Activated T-cell treated with anti-CD3 and anti-CD28 coated beads, Interleukin-2, amount 50 U/mL, for 4 hours (primary cell): Measurements from ENCODE around the gene SPG11. TPM values are rescaled to one million over a fixed set of nuclear protein-coding genes. Genes with fewer than 3 reads are reported as not detected.
A peak's percentile ranks its signal among the peaks of the same experiment; 100 is the strongest.
"Not testable (repeated sequence)": the region's sequence is repeated elsewhere in the genome, so short reads cannot be mapped to it uniquely, and the experiment has no call there.

ENCODE experiments used
- ATAC-seq, 2 donors: fragments of 200-7000 bp; cut with Tn5 transposase; one replicate each; pipeline ENCODE4 v1.10.0; 2021
- DNase-seq: peaks from one replicate; pipeline ENCODE4 v3.0.0-alpha.2; 2020
- H3K27me3 Mint-ChIP-seq: one replicate; pipeline ENCODE4 v1.8.0; 2021; ENCODE audit warnings: low read depth, mixed read lengths
- H3K36me3 Mint-ChIP-seq: one replicate; pipeline ENCODE4 v1.8.0; 2022; ENCODE audit warnings: mixed read lengths; ENCODE audit not compliant: insufficient read depth
- H3K4me1 Mint-ChIP-seq: one replicate; pipeline ENCODE4 v1.8.0; 2021; ENCODE audit warnings: low read depth, mixed read lengths
- H3K4me3 Mint-ChIP-seq: one replicate; pipeline ENCODE4 v1.8.0; 2021; ENCODE audit warnings: mild to moderate bottlenecking, moderate library complexity, mixed read lengths
- H3K9me3 Mint-ChIP-seq: one replicate; pipeline ENCODE4 v1.8.0; 2021; ENCODE audit warnings: mixed read lengths
- total RNA-seq, 3 donors: library from RNA; stranded (reverse); gene quantifications; one replicate each; pipeline ENCODE4 v1.2.1, GENCODE V29; 2021

Gene SPG11
- total RNA-seq, 3 donors from 2014 or later = 36.9 to 37.3 (median 37.1) TPM

GRCh38 chr15:44692659-44693058 is 29.2 kb upstream of the SPG11 start:
- Mint-ChIP-seq H3K9me3 (peaks cover 7% of the 10 kb centered on the region), H3K27me3 (no peaks in the 10 kb centered on the region), H3K4me1 (peaks cover 37% of the 10 kb centered on the region)

GRCh38 chr15:44690245-44690644 is 26.8 kb upstream of the SPG11 start:
- peaks cover 16% of the 10 kb centered on the region for H3K36me3 Mint-ChIP-seq
- not testable (repeated sequence) for DNase-seq, ATAC-seq, H3K4me3 Mint-ChIP-seq, H3K27me3 Mint-ChIP-seq
- H3K9me3 Mint-ChIP-seq = peaks cover 22% of the 10 kb centered on the region
- peaks cover 43% of the 10 kb centered on the region for H3K4me1 Mint-ChIP-seq

More at GRCh38 chr15:44692659-44693058, 29.2 kb upstream of the SPG11 start:
- ATAC-seq = no peak
- Mint-ChIP-seq H3K4me3 (no peak overlapping the region), H3K36me3 (peaks cover 3% of the 10 kb centered on the region)
- DNase-seq = no peak

GRCh38 chr15:44689318-44689717 is 25.9 kb upstream of the SPG11 start:
- ATAC-seq, H3K27me3 Mint-ChIP-seq, DNase-seq, H3K4me3 Mint-ChIP-seq: not testable (repeated sequence)
- Mint-ChIP-seq H3K9me3 (peaks cover 29% of the 10 kb centered on the region), H3K36me3 (peaks cover 19% of the 10 kb centered on the region), H3K4me1 (peaks cover 45% of the 10 kb centered on the region)

- peaks cover 38% of the 10 kb centered on the region for H3K9me3 Mint-ChIP-seq
- H3K36me3 Mint-ChIP-seq = peaks cover 18% of the 10 kb centered on the region
- ATAC-seq (peak; percentile 69 to 72), DNase-seq (peak; percentile 59)
- peaks cover 83% of the 10 kb centered on the region for H3K4me1 Mint-ChIP-seq
- H3K27me3 Mint-ChIP-seq = not testable (repeated sequence)
- H3K4me3 Mint-ChIP-seq = peak overlapping the region; percentile 47
Measured at GRCh38 chr15:44682809-44683682, 19.6 kb upstream of the SPG11 start.

GRCh38 chr15:44682211-44682610 is 18.7 kb upstream of the SPG11 start:
- ATAC-seq = no peak
- Mint-ChIP-seq H3K27me3 (no peaks in the 10 kb centered on the region), H3K4me3 (no peak overlapping the region), H3K36me3 (peaks cover 12% of the 10 kb centered on the region), H3K9me3 (peaks cover 32% of the 10 kb centered on the region), H3K4me1 (peaks cover 83% of the 10 kb centered on the region)
- DNase-seq = no peak

GRCh38 chr15:44676676-44677075 is 13.2 kb upstream of the SPG11 start:
- peaks cover 85% of the 10 kb centered on the region for H3K4me1 Mint-ChIP-seq
- H3K9me3 Mint-ChIP-seq = peaks cover 9% of the 10 kb centered on the region
- DNase-seq = no peak
- peak overlapping the region; percentile 72 for H3K4me3 Mint-ChIP-seq
- H3K27me3 Mint-ChIP-seq = no peaks in the 10 kb centered on the region
- H3K36me3 Mint-ChIP-seq = no peaks in the 10 kb centered on the region
- ATAC-seq = peak; percentile 58 to 70

GRCh38 chr15:44675911-44676310 is 12.4 kb upstream of the SPG11 start:
- peaks cover 86% of the 10 kb centered on the region for H3K4me1 Mint-ChIP-seq
- DNase-seq = no peak
- peak overlapping the region; percentile 40 for H3K4me3 Mint-ChIP-seq
- no peak for ATAC-seq
- H3K9me3 Mint-ChIP-seq = peaks cover 9% of the 10 kb centered on the region
- H3K36me3 Mint-ChIP-seq = no peaks in the 10 kb centered on the region
- H3K27me3 Mint-ChIP-seq = no peaks in the 10 kb centered on the region

- no peaks in the 10 kb centered on the region for H3K9me3 Mint-ChIP-seq
- no peak overlapping the region for H3K4me3 Mint-ChIP-seq
- ATAC-seq (no peak), DNase-seq (no peak)
- H3K4me1 Mint-ChIP-seq = peaks cover 90% of the 10 kb centered on the region
- no peaks in the 10 kb centered on the region for H3K27me3 Mint-ChIP-seq
- no peaks in the 10 kb centered on the region for H3K36me3 Mint-ChIP-seq
Measured at GRCh38 chr15:44673639-44674038, 10.2 kb upstream of the SPG11 start.

- DNase-seq = no peak
- Mint-ChIP-seq H3K4me3 (no peak overlapping the region), H3K4me1 (peaks cover 91% of the 10 kb centered on the region), H3K36me3 (no peaks in the 10 kb centered on the region), H3K9me3 (no peaks in the 10 kb centered on the region), H3K27me3 (no peaks in the 10 kb centered on the region)
- ATAC-seq = no peak
Measured at GRCh38 chr15:44670087-44670950, 6.9 kb upstream of the SPG11 start.

- Mint-ChIP-seq H3K4me3 (no peak overlapping the region), H3K4me1 (peaks cover 91% of the 10 kb centered on the region), H3K27me3 (no peaks in the 10 kb centered on the region), H3K9me3 (no peaks in the 10 kb centered on the region), H3K36me3 (no peaks in the 10 kb centered on the region)
- DNase-seq = no peak
- no peak for ATAC-seq
Measured at GRCh38 chr15:44668921-44669320, 5.5 kb upstream of the SPG11 start.

GRCh38 chr15:44667039-44667360 is 3.5 kb upstream of the SPG11 start:
- Mint-ChIP-seq H3K4me3 (peak overlapping the region; percentile 67), H3K36me3 (no peaks in the 10 kb centered on the region), H3K27me3 (no peaks in the 10 kb centered on the region), H3K9me3 (no peaks in the 10 kb centered on the region), H3K4me1 (peaks cover 79% of the 10 kb centered on the region)
- ATAC-seq (no peak), DNase-seq (no peak)

- Mint-ChIP-seq H3K4me1 (peaks cover 76% of the 10 kb centered on the region), H3K36me3 (no peaks in the 10 kb centered on the region), H3K9me3 (no peaks in the 10 kb centered on the region), H3K4me3 (peak overlapping the region; percentile 67), H3K27me3 (no peaks in the 10 kb centered on the region)
- DNase-seq (no peak), ATAC-seq (no peak)
Measured at GRCh38 chr15:44666210-44667038, 3.0 kb upstream of the SPG11 start.

GRCh38 chr15:44662478-44663409 is 718 bp downstream of the SPG11 start:
- Mint-ChIP-seq H3K9me3 (no peaks in the 10 kb centered on the region), H3K4me3 (peak overlapping the region; percentile 96)

More at GRCh38 chr15:44662478-44663409, 718 bp downstream of the SPG11 start:
- Mint-ChIP-seq H3K27me3 (no peaks in the 10 kb centered on the region), H3K4me1 (peaks cover 55% of the 10 kb centered on the region), H3K36me3 (peaks cover 12% of the 10 kb centered on the region)
- DNase-seq = peak; percentile 75
- peak; percentile 66 to 67 for ATAC-seq
